SHP77 treated with DMSO at 0.1 percent for 48 hours (cell line): Measurements from ENCODE around the gene PHF20.
"Not testable (repeated sequence)": the region's sequence is repeated elsewhere in the genome, so short reads cannot be mapped to it uniquely, and the experiment has no call there.

Experiments used
- DNase-seq: peaks from one replicate; lab custom pipeline; 2025; lab: John Stamatoyannopoulos, UW

PHF20 gene

DNA sequence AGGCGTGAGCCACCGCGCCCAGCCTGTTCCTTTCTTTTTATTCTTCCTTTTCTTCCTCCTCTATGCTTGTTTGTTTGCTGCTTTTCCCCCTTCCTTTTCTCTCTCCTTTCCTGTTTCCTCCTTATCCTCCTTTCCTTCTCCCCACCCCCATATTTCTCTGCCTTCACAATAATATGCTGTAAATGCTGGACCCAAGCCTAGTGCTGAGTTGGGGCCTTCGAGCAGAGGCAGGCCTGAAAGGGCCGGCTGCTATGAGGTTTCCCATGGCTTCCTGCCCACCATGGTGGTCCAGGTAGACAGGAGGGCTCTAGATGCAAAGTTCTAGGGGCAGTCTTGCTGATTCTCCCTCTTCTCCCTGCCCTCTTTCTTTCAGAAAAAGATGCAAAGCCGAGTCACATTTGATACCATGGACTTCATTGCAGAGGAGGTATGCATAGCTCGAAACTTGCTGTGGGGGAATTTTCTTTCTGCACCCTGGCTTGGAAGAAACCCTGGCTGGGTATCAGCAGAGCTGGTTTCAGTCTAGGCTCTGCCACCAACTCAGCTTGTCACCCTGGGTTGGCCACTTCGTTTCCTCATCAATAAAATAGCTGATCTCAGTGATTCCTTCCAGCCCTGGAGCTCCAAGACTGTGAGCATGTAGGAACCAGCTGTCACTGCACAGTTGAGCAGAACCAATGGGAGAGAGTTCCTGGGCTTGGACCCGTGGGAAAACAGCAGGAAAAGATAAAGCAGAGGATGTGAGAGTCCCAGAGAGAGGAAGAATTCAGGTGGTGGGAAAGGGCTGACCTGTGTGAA lies 204.0 kb downstream of the PHF20 start:
- DNase-seq: no peak

DNA sequence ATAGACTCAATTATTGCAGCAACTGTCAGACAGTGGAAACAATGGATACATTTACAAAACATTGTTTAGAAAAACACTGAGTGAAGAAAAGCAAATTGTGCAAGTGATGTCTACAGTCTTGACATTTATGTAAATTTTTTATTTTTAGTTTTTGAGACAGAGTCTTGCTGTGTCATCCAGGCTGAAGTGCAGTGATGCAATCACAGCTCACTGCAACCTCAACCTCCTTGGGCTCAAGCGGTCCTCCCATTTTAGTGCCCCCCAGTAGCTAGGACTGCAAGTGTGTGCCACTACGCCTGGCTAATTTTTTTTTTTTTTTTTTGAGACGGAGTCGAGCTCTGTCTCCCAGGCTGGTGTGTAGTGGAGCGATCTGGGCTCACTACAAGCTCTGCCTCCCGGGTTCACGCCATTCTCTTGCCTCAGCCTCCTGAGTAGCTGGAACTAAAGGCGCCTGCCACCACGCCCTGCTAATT lies 206.3 kb downstream of the PHF20 start:
- no peak for DNase-seq

DNA sequence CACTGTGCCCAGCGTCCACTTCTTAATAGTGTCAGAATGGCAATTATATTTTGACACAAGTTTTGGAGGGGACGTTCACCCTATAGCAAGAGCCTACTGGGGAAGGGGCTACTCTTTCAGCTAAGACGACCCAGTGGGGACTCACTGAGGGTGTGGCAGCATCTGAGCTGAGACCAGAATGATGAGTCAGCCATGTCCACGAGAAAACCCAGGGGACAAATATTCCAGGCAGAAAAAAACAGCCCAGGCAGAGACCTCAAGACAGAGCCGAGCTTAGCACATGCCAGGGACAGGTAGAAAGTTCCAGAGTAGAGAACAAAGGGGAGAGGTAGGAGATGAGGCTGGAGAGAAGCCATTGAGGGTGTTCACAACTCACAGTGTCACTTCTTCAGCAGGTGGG lies 207.7 kb downstream of the PHF20 start:
- DNase-seq: no peak

DNA sequence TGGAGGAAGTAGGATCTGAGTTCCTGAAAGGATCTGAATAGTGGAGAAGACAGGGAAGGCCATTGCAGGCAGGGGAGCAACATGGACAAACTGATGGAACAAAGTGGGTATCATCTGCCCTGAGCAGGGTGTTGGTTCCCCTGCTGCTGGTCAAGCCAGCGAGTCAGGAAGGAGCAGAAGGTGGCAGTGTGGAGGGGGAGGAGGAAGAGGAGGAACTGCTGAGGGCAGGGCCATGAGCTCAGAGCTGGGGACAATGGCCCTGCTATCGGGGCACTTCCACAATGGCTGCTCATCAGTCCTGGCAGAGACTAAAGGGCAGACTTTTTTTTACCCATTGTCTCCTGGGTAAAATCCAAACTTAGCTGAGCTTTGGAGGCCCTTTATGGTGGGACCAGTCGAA lies 210.2 kb downstream of the PHF20 start:
- DNase-seq: no peak

DNA sequence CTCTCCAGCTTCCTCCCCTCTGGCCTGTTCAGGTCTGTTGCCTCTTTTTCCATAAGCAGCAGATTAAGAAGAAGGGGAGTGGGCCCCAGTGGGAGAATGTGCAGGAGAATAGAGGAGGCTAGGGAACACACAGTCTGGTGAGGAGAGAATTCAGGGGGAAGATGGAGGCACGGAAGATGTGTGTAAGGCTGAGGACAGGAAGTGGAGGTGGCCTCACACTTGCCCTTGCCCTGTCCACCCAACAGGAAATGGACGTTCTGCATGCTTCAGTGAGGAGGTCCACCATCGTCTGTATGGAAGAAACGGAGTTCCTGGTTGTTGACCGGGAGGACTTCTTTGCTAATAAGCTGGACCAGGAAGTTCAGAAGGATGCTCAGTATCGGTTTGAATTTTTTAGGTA lies 212.6 kb downstream of the PHF20 start:
- no peak for DNase-seq

DNA sequence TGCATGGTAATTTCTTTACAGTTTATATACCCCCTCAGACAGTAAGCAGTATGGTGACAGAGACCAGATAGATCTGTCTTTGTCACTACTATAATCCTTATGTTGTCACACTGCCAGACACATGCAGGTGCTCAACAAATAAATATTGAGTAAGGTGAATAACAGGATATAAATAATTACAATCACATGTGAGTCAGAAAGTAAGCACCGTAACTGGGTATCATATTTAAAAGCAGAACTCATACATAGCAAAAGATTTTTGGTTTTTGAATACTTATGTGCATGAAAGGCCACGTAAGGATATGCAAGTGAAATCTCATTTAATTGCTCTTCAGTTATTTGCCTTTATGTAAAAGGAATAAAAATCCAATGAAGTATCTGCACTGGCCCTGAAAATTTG lies 214.0 kb downstream of the PHF20 start:
- DNase-seq: no peak

DNA sequence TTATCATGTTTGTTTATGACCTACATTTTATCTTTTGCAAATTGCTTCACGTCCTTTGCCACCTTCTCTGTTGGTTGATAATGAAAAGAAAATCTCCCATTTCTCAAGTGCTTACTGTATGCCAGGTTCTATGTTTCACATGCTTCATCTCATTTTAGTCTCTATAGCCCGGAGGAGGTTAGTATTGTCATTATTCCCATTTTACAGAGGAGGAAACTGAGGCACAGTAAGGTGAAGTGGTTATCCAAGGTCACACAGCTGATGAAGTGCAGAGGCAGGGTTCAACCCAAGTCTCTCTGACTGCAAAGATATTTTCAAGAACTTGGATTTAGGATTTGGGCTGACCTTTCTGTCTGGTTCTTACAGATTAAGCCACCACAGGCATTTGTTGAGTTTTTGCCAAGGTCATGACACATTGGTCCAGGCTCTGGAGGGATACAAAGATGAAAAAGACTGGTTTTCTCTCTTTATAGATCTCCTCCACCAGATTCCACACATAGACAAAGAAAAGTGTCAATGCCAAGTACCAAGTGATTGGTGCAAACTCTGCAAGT lies 217.2 kb downstream of the PHF20 start:
- DNase-seq: no peak

DNA sequence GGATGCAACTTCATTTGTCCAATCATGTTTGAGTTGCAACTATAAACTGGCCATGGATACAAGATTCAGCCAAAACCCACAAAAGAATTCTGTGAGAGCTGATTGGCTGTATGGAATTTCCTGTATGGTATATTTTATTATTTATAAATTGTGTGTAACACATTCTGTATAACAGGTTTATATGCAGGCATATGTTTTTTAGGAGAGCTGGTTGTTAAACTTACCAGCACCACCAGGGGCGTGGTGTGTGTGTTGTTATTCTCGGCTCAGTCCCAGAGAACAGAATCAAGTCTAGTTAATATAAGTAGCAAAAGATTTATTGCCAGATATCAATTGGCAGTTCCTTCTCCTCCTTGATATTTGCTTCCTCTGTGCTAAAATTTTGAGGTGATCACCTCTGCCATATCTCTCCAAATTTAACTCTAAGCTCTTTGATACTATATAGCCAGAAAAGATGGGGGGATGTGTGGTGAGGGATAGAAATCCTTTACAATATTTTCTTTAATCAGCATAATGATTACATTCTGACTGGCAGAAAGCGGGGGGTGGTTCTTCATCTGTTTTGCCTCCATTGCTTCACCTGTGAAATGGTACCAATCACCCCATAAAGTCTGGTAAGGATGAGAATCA lies 219.4 kb downstream of the PHF20 start:
- DNase-seq: no peak

DNA sequence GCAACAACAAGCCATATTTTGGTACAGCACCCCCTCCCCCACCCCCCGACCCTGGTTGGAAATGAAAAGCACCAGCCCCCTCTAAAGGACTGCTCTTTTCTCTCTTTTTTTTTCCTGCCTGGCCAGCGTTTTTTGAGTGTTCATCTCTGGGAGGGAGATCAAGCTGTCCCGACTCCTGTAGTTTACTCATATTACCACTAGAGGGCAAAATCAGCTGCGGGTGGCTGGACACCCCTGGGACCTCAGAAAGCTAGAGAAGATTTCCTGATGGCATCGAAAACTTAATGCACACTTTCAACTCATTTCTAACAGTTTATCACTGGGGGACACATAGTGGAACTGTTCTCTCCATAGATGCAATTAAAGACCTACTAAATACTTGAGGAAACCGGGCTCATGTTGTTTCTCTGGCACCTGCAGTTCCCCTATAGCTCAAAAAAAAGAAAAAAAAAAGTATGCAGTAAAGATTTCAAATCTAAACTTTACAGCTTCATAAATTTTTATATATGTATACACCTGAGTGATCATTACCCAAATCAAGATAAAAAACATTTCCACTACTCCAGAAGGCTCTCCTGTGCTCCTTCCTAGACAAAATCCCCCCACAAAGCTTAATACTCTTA lies 221.0 kb downstream of the PHF20 start:
- no peak for DNase-seq

DNA sequence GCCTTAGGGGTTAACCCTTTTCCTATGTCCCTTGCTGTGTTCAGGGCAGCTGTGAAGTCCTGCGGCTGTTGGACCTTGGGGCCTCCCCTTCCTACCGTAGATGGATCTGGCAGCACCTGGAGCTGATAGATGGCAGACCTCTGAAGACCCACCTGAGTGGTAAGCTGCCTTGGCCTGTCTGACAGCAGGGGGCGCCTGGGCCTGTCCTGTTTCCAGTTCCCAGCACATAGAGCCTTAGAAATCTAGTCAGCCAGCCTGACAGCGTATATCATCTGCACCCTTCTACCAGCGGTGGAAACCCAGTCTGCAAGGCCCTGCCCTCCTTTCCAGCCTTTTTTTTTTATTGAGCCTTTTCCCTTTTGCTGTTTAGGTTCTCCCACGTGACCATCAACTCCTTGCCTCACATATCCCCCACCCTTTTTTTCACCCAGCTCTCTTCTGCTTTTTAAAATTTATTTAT lies 223.2 kb downstream of the PHF20 start:
- peak; percentile 72 for DNase-seq

DNA sequence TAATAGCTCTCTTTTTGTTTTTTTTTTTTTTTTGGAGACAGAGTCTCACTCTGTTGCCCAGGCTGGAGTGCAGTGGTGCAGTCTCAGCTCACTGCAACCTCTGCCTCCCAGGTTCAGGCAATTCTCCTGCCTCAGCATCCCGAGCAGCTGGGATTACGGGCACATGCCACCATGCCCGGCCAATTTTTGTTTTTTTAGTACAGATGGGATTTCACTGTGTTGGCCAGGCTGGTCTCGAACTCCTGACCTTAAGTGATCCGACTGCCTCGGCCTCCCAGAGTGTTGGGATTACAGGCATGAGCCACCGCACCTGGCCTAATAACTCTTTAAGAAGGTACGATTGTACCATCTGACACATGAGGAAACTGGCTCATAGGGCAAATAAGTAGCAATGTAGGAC lies 224.7 kb downstream of the PHF20 start:
- not testable (repeated sequence) for DNase-seq
